Stromal cell of bone marrow (primary cell): ENCODE data around the gene LHB.

Experiments
- DNase-seq: peaks from one replicate; pipeline ENCODE4 v3.0.0-alpha.2; 2012; ENCODE audit warnings: low read depth

LHB gene

GRCh38 chr19:49010453-49010852, 6.4 kb downstream of the LHB start:
- no peak for DNase-seq

GRCh38 chr19:49009828-49010227, 7.1 kb downstream of the LHB start:
- no peak for DNase-seq

- no peak for DNase-seq
Observed at GRCh38 chr19:49006905-49007304, 10.0 kb downstream of the LHB start.

GRCh38 chr19:49004964-49005614, 11.8 kb downstream of the LHB start:
- no peak for DNase-seq

- no peak for DNase-seq
Observed at GRCh38 chr19:49004133-49004532, 12.8 kb downstream of the LHB start.

DNA sequence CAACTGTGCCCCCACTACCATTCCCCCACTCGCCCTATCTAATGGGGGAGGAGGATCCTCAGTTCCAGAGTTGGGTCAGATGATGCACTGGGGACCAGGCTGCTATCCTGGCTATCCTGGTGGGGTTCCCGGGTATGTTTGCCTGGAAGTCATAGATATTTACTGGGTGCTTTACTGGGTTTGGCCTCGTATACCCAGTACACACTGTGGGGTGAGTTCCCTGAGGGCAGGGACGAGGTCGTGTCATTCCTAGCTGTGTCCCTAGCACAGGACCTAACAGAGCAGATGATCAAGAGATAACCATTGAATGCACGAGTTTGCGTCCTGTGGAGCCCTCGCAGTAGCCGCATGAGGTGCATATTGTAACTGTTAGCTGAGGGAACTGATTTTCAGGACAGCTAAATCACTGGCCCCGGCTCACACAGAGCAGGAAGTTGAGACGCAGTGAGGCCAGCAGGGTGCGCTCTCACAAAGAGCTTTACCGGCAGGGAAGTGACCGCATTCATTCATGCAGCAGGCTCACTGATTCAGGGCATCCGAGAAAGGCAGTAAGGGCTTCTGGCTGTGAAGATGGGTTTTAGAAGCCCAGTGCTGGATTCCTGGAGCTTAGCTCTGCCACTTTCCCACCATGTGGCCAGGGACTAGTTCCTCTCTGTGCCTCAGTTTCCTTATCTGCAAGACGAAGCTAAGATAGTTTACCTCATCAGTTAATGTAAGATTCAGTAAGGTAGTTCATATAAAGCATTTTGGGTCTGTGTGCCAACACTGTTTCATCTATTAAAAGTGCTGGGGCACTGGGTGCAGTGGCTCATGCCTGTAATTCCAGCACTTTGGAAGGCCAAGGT, 17.2 kb downstream of the LHB start:
- no peak for DNase-seq

GRCh38 chr19:48997972-48998371, 18.9 kb downstream of the LHB start:
- no peak for DNase-seq

GRCh38 chr19:48994035-48994386, 22.9 kb downstream of the LHB start:
- no peak for DNase-seq

DNA sequence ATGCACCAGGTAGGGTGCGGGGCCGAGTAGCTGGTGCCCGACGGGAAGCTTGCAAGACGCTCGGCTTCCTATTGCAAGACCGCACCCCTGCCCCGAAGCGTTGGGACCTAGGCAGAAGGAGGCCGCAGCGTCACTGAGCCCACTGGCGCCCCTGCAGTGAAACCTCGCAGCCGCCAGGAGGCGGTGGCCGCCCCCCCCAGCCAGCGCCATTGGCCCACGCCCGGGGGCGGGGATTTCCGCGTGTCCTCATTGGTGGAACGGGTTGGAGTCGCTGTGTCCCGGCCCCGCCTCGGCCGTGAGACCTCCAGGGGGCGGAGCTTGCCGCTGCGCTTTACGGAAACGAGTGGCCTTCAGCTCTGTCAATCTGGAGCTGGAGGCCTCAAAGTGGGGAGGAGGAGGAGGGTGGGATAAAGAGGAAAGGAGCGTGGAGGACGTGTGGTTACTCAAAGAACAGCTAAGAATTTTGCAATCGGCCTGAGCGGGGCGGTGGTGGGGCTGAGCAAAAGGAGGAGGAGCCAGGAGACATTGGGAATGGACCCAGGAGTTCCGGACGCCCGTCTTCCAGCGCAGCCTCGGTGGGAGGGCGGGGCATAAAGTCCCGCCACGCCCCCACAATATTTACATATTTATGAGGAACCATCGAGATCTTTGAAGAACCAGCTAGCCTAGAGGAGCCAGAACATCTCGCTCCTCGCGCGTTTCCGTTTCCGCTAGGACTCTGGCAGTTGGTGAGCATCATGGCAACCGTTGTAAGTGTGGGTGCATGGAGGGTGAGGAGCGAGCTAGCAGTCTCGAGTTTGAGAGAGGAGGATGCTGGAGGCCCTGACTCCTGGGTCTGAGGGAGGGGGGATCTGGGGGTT, 23.5 kb downstream of the LHB start, which contains the start of the genes GYS1 and RUVBL2:
GYS1 (minus strand) TSS at position 135 of the 860 bp plus-strand sequence. CDS start 197 bp downstream, outside the sequence.
RUVBL2 (plus strand) TSS at position 713 of the 860 bp plus-strand sequence; CDS start at position 738, 25 bp downstream.
- peak; percentile 99 for DNase-seq

DNA sequence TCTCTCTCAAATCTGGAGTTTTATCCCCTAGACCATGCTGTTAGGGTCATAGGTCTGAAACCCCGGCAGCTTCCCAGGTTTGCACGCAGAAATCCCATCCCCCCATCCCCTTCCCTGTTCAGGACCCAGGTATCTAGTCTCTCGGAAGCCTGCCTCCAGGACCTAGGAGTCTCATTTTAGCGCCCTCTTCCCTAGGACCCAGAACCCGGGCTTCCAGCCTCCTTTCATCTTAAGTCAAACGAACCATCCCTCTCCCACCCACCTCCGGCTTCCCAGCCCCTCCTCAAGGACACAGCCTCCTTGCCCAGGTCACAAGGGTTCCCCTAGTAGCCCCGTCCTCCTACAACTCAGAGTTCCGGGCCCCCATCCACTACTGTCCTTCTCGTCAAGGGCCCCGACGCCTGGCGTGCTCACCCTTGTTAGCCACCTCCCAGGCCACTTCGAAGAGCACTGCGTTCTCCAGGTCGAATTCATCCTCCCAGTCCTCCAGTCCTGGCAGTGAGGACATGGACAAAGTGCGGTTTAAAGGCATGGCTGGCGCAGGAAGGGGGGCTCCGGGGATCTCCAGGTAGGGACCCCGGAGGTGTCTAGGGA, 24.2 kb downstream of the LHB start:
- no peak for DNase-seq

- DNase-seq: peak; percentile 84
Observed at GRCh38 chr19:48991873-48992580, 24.9 kb downstream of the LHB start.

GRCh38 chr19:48991011-48991609, 25.8 kb downstream of the LHB start:
- no peak for DNase-seq

DNA sequence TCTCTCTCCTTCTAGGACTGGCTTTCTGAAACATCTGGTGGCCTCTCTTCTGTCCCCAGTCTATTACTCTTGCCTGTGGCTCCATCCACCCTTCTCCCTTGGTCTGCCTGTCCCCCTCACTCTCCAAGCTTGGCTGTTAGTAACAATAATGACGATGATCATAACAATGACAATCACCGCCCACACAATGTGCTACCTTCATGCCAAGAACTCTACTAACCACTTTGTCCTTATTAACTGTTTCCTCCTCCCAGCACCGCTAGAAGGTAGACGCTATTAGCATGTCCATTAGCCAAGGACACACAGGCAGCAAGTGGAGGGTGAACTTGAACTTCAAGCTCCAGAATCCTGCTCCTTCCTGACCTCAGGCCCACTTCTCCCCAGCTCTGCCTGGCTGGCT, 26.5 kb downstream of the LHB start:
- DNase-seq: no peak

DNA sequence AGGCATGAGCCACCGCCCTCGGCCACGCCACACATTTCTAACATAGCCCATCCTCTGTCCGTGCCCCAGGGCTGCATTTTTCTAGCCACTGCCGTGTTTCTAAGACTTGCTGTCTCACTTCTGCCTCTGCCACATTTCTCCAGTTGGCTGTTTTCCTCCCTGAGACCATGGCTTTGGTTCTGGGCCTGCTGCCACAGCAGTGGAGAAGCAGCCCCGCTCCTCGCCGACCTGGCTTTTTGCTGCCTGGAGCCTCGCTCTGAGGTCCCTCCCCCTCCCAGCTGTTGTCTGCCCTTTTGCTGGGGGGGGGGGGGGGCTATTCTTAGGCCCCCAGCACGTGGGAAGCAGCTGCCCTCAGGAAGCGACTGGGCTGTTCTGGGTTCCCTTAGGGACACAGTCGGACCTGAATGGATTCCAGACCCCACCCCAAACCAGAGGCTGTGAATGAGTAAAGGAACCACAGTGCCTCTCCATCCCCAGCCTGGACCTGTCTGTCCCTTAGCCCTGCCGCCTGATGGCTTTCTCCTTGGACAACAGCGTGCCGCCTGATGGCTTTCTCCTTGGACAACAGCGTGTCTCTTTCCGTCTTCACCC, 27.1 kb downstream of the LHB start:
- no peak for DNase-seq

- DNase-seq: no peak
Observed at GRCh38 chr19:48988860-48989259, 28.0 kb downstream of the LHB start.

- no peak for DNase-seq
Observed at GRCh38 chr19:48988286-48988685, 28.6 kb downstream of the LHB start.

DNA sequence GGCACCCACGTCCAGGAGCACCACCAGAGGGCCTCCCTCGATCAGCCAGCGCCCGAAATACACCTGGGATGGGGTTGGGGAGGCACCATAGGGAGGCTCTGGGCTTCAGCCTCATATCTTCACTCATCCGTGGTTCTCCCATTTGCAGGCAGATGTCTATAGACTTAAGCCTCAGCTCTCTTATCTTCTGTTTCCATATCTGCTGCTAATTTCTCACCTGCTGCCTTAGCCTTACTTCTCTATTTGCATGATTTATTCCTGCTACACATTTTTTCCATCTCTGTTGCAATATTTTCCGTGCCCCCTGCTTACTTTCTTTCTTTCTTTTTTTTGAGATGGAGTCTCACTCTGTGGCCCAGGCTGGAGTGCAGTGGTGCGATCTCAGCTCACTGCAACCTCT, 29.6 kb downstream of the LHB start:
- no peak for DNase-seq

DNA sequence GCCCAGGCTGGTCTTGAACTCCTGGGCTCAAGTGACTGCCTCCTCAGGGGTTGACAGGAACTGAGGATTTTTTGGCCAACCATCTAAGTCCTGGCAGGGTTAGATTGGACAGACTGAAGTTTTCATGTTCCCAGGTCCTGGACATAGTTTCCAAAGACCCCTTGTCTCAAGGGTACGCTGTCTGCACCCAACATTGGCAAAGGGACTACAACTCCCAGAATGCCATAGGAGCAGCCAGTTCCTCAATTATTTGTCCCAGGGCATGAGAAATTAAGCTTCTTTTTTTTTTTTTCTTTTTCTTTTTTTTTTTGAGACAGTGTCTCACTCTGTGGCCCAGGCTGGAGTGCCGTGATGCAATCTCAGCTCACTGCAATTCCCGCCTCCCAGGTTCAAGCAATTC, 30.7 kb downstream of the LHB start:
- DNase-seq: no peak

DNA sequence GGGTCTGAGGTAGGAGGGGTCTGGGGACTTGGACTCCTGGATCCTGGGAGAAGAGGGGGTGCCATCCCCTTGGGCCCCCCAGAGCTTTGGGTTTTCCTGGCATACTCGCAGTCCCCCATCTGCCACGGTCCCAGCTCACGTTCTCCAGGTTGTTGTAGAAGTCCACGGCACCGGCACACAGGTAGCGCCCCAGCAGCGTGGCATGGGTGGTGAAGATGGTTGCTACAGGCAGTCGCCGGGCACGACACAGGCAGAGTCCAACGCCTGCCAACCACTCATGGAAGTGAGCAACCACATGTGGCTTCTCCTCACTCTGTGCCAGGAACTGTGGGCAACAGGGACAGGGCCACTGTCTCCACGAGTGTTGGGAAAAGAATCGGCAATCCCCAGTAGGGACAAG, 31.2 kb downstream of the LHB start:
- DNase-seq: no peak

GRCh38 chr19:48982280-48982679, 34.6 kb downstream of the LHB start:
- no peak for DNase-seq

DNA sequence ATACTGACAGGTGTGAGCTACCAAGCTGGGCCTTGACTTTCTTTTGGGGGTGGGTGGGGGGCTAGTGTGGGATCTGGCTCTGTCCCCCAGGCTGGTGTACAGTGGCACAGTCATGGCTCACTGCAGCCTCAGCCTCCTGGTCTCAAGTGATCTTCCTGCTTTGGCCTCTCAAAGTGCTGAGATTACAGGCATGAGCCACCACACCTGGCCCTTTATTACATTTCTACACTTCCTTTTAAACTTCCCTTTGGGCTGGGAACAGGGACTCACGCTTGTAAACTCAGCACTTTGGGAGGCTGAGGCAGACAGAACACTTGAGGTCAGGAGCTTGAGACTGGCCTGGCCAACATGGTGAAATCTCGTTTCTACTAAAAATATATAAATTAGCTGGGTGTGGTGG, 39.8 kb downstream of the LHB start:
- DNase-seq: no peak
